ENCODE measurements around the gene CD59. TPM values are rescaled to one million over a fixed set of nuclear protein-coding genes. Genes with fewer than 3 reads are reported as not detected.

Gene CD59
- total RNA-seq, 1 donor from 2014 or later, result 92.9 TPM

GRCh38 chr11:33735271-33736147 lies 714 bp downstream of the CD59 start:
- TF ChIP-seq, protein P1, sequence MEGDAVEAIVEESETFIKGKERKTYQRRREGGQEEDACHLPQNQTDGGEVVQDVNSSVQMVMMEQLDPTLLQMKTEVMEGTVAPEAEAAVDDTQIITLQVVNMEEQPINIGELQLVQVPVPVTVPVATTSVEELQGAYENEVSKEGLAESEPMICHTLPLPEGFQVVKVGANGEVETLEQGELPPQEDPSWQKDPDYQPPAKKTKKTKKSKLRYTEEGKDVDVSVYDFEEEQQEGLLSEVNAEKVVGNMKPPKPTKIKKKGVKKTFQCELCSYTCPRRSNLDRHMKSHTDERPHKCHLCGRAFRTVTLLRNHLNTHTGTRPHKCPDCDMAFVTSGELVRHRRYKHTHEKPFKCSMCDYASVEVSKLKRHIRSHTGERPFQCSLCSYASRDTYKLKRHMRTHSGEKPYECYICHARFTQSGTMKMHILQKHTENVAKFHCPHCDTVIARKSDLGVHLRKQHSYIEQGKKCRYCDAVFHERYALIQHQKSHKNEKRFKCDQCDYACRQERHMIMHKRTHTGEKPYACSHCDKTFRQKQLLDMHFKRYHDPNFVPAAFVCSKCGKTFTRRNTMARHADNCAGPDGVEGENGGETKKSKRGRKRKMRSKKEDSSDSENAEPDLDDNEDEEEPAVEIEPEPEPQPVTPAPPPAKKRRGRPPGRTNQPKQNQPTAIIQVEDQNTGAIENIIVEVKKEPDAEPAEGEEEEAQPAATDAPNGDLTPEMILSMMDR (IDR thresholded peaks at IDR 0.05), result no peak
- H3K36me3 Mint-ChIP-seq (ENCODE audit: low read depth), result peaks cover 6% of the 10 kb centered on the region
- H3K4me3 Mint-ChIP-seq, result peak overlapping the region; percentile 88
- ChIA-PET POLR2A (interaction anchor here (0.7 to 2.6 kb wide), 6 partner anchors 19 to 617 kb away, joined by 3 to 15 read pairs (median 4); partner anchors contain the start of genes C11orf91 and FBXO3), CTCF (interaction anchor here (1.4 kb wide), 1 partner anchor 193 kb away, joined by 4 read pairs; no protein-coding TSS in a partner anchor)
- DNase-seq (peak; percentile 52), ATAC-seq (ENCODE audit: low read depth) (peak; percentile 67)
- intact Hi-C loops (cut with micrococcal nuclease), result loop anchor here (1.0 to 10.0 kb wide), 7 partner anchors 35 to 841 kb away; partner anchors contain the start of genes C11orf91, CSTF3, FBXO3 and HIPK3
- H3K9me3 Mint-ChIP-seq, result no peaks in the 10 kb centered on the region
- no peaks in the 10 kb centered on the region for H3K27me3 Mint-ChIP-seq
- peak overlapping the region; percentile 81 for H3K27ac Mint-ChIP-seq
- H3K4me1 Mint-ChIP-seq, result peaks cover 39% of the 10 kb centered on the region

GRCh38 chr11:33734441-33735270 lies 1.6 kb downstream of the CD59 start:
- Mint-ChIP-seq H3K9me3 (no peaks in the 10 kb centered on the region), H3K27me3 (no peaks in the 10 kb centered on the region), H3K36me3 (ENCODE audit: low read depth) (peaks cover 6% of the 10 kb centered on the region), H3K4me1 (peaks cover 39% of the 10 kb centered on the region), H3K4me3 (peak overlapping the region; percentile 88), H3K27ac (peak overlapping the region; percentile 81)
- ChIA-PET POLR2A (no interaction called here), CTCF (interaction anchor here (1.3 to 3.0 kb wide), 2 partner anchors 8 to 19 kb away, joined by 3 to 10 read pairs; no protein-coding TSS in a partner anchor)
- no peak for ATAC-seq (ENCODE audit: low read depth)
- no peak for DNase-seq
- TF ChIP-seq, protein P1 (IDR thresholded peaks at IDR 0.05), result no peak
- intact Hi-C loops (cut with micrococcal nuclease), result loop anchor here (5.0 to 10.0 kb wide), 4 partner anchors 352 to 840 kb away; partner anchors contain the start of genes HIPK3 and QSER1

- intact Hi-C loops (cut with micrococcal nuclease), result loop anchor here (10.0 kb wide), 1 partner anchor 839 kb away; the partner anchor contains the start of gene QSER1
- no peaks in the 10 kb centered on the region for H3K27me3 Mint-ChIP-seq
- CTCF ChIA-PET, result interaction anchor here (1.3 to 3.0 kb wide), 2 partner anchors 8 to 18 kb away, joined by 3 to 10 read pairs; no protein-coding TSS in a partner anchor
- DNase-seq, result no peak
- H3K9me3 Mint-ChIP-seq, result no peaks in the 10 kb centered on the region
- no peak overlapping the region for H3K27ac Mint-ChIP-seq
- no peak for ATAC-seq (ENCODE audit: low read depth)
- H3K36me3 Mint-ChIP-seq (ENCODE audit: low read depth), result peaks cover 6% of the 10 kb centered on the region
- H3K4me1 Mint-ChIP-seq, result peaks cover 39% of the 10 kb centered on the region
- POLR2A ChIA-PET, result no interaction called here
- H3K4me3 Mint-ChIP-seq, result peak overlapping the region; percentile 15
- TF ChIP-seq, protein P1 (IDR thresholded peaks at IDR 0.05), result no peak
Measured at GRCh38 chr11:33733980-33734379, 2.2 kb downstream of the CD59 start.

- POLR2A ChIA-PET, result interaction anchor here (1.0 kb wide), 1 partner anchor 11 kb away, joined by 3 read pairs; no protein-coding TSS in a partner anchor
- TF ChIP-seq, protein P1 (IDR thresholded peaks at IDR 0.05), result no peak
- Mint-ChIP-seq H3K4me3 (peak overlapping the region; percentile 33), H3K4me1 (peaks cover 44% of the 10 kb centered on the region), H3K27ac (peak overlapping the region; percentile 32), H3K9me3 (no peaks in the 10 kb centered on the region), H3K36me3 (ENCODE audit: low read depth) (peaks cover 6% of the 10 kb centered on the region), H3K27me3 (no peaks in the 10 kb centered on the region)
- intact Hi-C loops (cut with micrococcal nuclease), result loop anchor here (10.0 kb wide), 1 partner anchor 837 kb away; the partner anchor contains the start of gene QSER1
- CTCF ChIA-PET, result interaction anchor here (3.0 kb wide), 1 partner anchor 11 kb away, joined by 10 read pairs; no protein-coding TSS in a partner anchor
- DNase-seq (no peak), ATAC-seq (ENCODE audit: low read depth) (no peak)
Measured at GRCh38 chr11:33731723-33732531, 4.3 kb downstream of the CD59 start.

Measured in activated B cell treated with CpG ODN at 0.5 μM for 24 hours (primary cell).